Mucosa of rectum (tissue), 2 donors: ENCODE results near the gene MVD.

Source experiments
- H3K27ac ChIP-seq, 2 donors: one replicate each; pipeline ENCODE4 v1.7.0; 2013; ENCODE audit warnings: inconsistent platforms in 2 of 2, low read depth in 2 of 2, low read length in 2 of 2
- H3K27me3 ChIP-seq, 2 donors: one replicate each; pipeline ENCODE4 v1.7.0; 2013; ENCODE audit warnings: low read length in 2 of 2; ENCODE audit not compliant: control insufficient read depth in 2 of 2, insufficient read depth in 2 of 2
- H3K36me3 ChIP-seq, 2 donors: one replicate each; pipeline ENCODE4 v1.7.0; 2013; ENCODE audit warnings: low read length in 2 of 2; ENCODE audit not compliant: control insufficient read depth in 2 of 2, insufficient read depth in 2 of 2
- H3K4me1 ChIP-seq, 2 donors: one replicate each; pipeline ENCODE4 v1.7.0; 2013; ENCODE audit warnings: low read length in 2 of 2, mild to moderate bottlenecking in 1 of 2; ENCODE audit not compliant: control insufficient read depth in 2 of 2, insufficient read depth in 2 of 2
- H3K4me3 ChIP-seq, 2 donors: one replicate each; pipeline ENCODE4 v1.7.0; 2013; ENCODE audit warnings: low read length in 2 of 2
- H3K9ac ChIP-seq, 2 donors: one replicate each; pipeline ENCODE4 v1.7.0; 2013; ENCODE audit warnings: low read length in 2 of 2, low read depth in 1 of 2, mild to moderate bottlenecking in 1 of 2
- H3K9me3 ChIP-seq, 2 donors: one replicate each; pipeline ENCODE4 v1.7.0; 2013; ENCODE audit warnings: low read length in 2 of 2; ENCODE audit not compliant: control insufficient read depth in 2 of 2
- donor health status: healthy.
- donor health status: Normal muscosa, but diverticular disease.

Gene MVD

DNA sequence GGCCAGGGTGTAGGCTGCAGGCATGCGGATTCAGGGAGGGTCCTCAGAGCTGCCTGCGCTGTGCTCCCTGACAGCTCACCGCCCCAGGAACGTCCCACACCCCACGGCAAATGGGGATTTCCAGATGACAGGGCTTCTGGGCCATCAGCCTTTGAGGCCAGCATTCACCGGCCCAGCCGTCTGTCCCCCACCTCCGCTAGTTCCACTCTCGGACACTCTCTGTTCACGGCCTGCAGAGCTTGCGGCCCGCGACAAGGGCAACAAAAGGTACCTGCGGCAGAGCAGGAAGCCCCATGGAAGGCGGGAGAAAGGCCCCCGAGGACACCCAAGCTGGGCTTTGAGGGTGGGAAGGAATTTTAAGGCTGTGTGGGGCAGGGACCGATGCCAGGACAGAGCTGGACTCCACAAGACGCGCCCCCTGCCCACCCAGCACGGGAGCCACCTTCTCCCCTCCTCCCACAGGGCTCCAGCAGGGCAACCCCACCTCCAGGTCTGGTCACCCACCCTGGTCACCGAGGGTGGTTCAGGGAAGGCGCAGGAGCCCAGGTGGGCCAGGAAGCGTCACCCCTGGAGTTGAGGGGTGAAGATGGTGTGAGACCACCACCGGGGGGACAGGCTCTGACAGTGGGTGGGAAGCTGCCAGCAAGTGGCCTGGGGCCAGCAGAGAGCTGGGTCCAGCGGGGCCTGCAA lies 6.5 kb downstream of the MVD start:
- no peak overlapping the region for H3K27ac ChIP-seq
- no peaks in the 10 kb centered on the region for H3K9me3 ChIP-seq
- no peaks in the 10 kb centered on the region for H3K27me3 ChIP-seq
- no peak overlapping the region for H3K9ac ChIP-seq
- H3K36me3 ChIP-seq: peaks cover 17 to 18% of the 10 kb centered on the region in 2 donors
- no peak overlapping the region for H3K4me3 ChIP-seq
- H3K4me1 ChIP-seq: peaks cover 0 to 8% of the 10 kb centered on the region in 2 donors

DNA sequence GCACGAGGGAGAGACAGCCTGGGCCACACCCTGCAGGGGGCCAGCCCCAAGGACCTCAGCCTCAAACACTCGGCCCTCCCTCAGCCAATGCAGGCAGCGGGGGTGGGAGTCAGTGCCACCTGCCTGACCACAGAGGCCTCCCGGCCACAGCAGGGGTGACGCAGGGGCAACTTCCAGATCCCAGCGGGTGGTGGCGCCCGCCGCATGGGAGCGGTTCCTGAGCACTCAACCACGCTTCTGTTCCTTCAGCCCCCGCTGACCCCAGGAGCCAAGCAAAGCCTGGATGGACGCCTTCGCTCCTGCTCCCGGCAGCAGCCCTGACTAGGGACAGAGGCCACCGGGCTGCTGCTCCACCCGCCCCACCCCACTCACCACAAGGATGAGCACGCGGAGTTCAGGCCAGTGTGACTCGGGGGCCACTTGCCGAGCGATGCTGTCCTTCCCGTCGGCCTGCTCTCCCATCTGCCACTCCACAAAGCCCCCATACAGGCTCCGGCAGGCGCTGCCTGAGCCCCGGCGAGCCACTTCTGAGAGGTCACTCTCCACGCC lies 7.1 kb downstream of the MVD start:
- no peaks in the 10 kb centered on the region for H3K9me3 ChIP-seq
- no peak overlapping the region for H3K9ac ChIP-seq
- H3K27me3 ChIP-seq: no peaks in the 10 kb centered on the region
- peaks cover 17 to 18% of the 10 kb centered on the region in 2 donors for H3K36me3 ChIP-seq
- H3K4me1 ChIP-seq: peaks cover 4 to 11% of the 10 kb centered on the region in 2 donors
- H3K4me3 ChIP-seq: no peak overlapping the region
- no peak overlapping the region for H3K27ac ChIP-seq

DNA sequence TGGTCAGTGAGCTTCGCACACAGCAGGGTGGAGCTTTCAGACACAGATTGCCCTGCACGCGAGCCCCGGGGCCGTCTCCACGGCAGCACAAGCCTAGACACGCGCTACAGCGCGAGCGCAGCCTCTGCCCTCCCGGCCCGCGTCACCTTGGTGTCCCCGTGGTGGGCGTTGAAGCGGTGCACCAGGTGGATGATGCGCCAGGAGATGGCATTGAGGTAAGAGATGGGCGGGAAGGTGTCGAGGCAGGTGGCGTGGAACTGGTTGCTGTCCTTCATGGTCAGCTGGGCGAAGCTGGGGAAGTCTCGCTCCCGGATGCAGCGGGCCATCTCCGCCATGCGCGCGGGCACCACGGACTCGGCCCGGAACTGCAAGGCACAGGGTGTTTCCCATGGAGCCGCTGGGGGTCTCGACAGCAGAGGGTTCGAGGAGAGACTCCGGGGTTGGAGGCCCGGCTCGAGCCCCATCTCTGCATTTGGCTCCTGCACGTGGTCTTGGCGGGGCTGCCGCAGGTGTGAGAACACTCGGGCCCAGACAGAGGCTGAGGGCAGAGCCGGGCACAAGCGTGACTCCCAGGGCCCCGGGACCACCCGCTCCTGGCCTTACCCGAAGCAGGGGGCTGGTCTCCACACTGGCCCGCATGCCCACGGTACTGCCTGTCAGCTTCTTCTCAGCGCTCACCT lies 7.7 kb downstream of the MVD start:
- Histone ChIP-seq H3K9me3 (no peaks in the 10 kb centered on the region), H3K4me3 (no peak overlapping the region), H3K9ac (no peak overlapping the region), H3K27ac (no peak overlapping the region), H3K27me3 (no peaks in the 10 kb centered on the region), H3K36me3 (peaks cover 17 to 18% of the 10 kb centered on the region in 2 donors), H3K4me1 (peaks cover 4 to 11% of the 10 kb centered on the region in 2 donors)

DNA sequence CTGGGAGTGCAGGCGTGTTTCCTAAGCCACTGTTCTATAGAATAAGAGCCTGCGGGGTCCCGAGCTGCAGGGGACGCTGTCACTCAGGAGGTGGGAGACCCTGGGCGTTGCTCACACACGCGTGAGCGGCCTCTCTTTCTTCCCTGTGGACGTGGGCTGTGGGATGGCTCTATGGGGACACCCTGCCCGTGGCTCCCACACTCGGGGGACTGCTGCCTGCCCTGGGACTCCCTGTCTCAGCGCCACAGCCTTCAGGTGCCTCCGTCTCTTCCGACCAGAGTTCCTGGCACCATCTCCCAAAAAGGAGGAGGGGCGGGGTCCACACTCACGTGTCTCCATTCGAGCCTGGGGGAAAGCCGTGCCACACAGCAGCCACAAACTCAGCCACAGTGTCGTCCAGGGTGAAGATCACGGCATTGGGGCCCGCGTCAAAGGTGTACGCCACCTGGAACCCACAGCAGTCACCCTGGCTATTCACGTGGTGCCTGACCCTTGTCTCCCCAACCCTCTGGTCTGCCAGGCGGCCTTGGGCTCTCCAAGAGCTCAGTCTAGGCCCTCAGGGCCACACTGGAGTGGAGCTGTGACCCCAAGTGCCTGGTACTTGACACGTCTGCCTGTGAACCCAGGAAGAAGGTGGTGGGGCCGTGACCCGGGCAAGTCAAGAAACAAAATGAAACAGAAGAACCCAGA lies 8.4 kb downstream of the MVD start:
- H3K27me3 ChIP-seq: no peaks in the 10 kb centered on the region
- no peak overlapping the region for H3K4me3 ChIP-seq
- no peak overlapping the region for H3K9ac ChIP-seq
- no peak overlapping the region for H3K27ac ChIP-seq
- H3K36me3 ChIP-seq: peaks cover 17 to 18% of the 10 kb centered on the region in 2 donors
- peaks cover 7 to 16% of the 10 kb centered on the region in 2 donors for H3K4me1 ChIP-seq
- no peaks in the 10 kb centered on the region for H3K9me3 ChIP-seq

DNA sequence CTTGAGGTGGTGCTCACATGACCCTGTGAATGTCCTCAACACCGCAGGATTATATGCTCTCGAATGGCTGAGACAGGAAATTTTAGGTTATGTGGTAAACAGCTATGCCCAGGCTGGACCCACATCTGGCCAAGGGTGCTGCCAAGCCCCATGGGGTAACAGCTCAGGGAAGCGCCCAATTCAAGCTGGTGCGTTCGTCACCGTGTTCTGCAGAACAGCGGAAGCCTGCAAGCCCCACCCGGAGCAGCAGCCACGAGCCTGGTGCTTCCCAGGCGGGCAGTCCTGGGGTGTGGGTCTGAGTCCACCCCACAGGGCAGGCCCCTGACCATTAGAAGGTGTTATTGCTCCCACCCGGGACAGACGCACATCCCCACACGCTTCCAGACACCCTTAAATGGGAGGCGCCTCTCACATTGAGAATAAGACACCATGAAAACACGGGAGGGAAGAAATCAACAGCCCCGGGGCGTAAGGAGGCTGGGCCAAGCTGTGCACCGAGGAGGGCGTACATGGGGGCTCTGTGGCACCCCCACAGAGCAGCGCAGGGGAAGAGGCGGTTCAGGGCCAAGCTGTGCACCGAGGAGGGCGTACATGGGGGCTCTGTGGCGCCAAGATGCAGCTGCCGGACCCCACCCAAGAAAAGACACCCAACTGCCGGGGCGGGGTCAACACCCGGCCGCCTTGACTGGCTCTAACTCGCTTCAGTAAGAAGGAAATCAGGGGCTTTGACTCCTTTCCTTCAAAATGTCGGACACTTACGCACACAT lies 9.1 kb downstream of the MVD start:
- no peak overlapping the region for H3K27ac ChIP-seq
- H3K9me3 ChIP-seq: no peaks in the 10 kb centered on the region
- no peak overlapping the region for H3K9ac ChIP-seq
- no peak overlapping the region for H3K4me3 ChIP-seq
- peaks cover 17 to 18% of the 10 kb centered on the region in 2 donors for H3K36me3 ChIP-seq
- H3K4me1 ChIP-seq: peaks cover 12 to 19% of the 10 kb centered on the region in 2 donors
- H3K27me3 ChIP-seq: no peaks in the 10 kb centered on the region

DNA sequence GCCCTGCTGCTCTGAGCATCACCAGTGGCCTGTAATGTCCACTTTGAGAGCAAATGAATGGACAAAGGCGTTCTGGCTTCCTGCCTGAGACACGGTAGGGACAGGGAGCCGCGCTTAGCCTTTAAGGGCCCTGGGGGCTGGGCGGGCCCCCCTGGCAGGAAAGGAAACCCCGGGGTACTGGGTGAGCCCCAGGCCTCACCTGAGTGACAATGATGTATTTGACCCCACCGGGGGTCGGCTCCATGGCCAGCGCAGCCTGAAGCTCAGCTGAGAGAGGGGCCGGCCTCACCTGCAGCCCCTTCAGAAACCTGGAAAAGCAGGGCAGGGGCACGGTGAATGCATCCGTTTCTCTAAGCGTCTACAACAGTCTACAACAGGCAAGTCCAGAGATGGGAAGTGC lies 9.8 kb downstream of the MVD start:
- H3K27ac ChIP-seq: no peak overlapping the region
- H3K9me3 ChIP-seq: no peaks in the 10 kb centered on the region
- no peaks in the 10 kb centered on the region for H3K27me3 ChIP-seq
- H3K9ac ChIP-seq: no peak overlapping the region
- H3K4me3 ChIP-seq: no peak overlapping the region
- peaks cover 14 to 18% of the 10 kb centered on the region in 2 donors for H3K36me3 ChIP-seq
- H3K4me1 ChIP-seq: peaks cover 12 to 19% of the 10 kb centered on the region in 2 donors

DNA sequence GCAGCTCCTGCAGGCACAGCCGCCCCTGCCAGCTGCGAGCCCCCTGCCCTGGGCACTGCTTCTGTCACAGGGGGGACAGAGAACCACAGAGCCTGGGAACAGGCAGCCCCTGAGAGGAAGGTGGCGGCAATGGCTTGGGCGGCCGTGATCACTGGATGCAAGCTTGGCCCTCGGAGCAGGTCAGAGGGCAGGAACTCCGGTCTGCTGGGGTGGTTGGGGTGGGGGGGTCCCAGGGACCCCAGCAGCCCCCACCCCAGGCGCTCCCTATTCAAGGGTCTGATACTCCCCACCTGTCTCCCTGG lies 10.2 kb downstream of the MVD start:
- H3K4me1 ChIP-seq: peaks cover 12 to 19% of the 10 kb centered on the region in 2 donors
- peaks cover 11 to 18% of the 10 kb centered on the region in 2 donors for H3K36me3 ChIP-seq
- H3K9ac ChIP-seq: no peak overlapping the region
- H3K4me3 ChIP-seq: no peak overlapping the region
- no peaks in the 10 kb centered on the region for H3K27me3 ChIP-seq
- H3K27ac ChIP-seq: no peak overlapping the region
- no peaks in the 10 kb centered on the region for H3K9me3 ChIP-seq

DNA sequence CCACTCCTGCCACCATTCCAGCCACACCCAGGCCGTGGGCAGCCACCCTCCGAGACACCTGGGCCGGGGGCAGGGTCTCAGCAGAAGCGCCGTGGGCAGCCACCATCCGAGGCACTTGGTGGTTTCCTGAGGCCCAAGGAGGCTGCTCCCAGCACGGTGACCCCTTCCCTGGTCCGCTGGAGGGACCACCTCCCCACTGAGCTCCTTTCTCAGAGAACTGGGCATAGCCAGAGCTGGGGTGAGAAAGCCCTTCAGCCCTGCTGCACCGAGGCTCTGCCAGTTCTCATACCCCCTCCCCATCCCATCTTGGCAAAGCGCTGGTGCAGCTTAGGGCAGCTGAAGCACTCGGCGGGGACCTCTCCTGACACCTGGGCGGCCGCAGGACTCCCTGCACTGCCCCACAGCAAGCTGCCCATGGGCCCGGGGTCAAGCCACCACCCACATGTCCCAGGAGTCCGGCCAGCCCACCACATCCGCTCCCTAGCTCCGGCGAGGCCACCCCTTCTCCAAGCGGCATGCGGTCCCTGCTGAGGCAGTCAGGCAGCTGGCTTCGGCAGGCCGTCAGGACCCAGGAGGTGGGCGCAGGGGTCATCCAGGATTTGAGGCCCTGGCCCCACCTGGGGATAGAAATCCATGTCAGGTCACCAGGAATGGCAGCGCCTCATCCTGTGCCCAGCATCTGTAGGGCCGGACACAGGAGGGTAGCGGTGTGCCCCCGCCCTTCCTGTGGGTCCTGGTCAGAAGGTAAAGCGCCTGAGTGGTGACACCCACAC lies 10.7 kb downstream of the MVD start:
- H3K27ac ChIP-seq: peak overlapping the region; percentile 63 to 83

DNA sequence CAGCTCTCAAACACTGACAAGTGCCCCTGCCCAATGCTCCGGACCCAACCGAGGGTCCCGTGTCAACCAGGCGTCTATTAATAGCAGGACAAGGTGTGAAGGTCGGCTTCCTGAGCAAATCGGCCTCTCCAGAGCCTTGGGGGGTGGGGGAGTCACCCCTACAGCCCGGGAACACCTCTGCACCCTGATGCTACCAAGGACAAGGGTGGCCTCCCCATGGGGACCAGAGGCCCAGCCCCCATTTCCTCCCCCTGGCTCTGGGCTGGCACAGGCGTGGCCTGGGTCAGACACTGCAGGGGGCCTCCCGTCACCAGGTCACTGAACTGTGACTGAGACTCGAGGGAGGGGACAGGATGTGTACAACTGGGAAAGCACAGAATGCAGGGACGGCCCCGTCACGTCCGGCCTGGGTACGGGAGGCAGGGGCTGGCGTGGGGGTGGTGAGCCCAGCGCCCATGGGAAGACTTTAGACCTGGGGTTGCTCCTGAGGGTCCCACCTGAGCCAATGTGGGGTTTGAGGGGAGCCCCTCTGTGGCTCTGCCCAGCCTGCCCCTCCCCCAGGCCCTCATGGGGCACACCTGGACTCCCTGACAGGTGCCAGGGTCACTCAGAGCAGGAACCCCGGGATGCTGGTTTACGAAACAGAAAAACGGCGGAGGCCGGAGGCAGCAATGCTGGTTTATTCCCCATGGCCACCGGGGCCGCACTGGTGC lies 11.5 kb downstream of the MVD start:
- Histone ChIP-seq H3K9ac (peak overlapping the region; percentile 65 to 72), H3K9me3 (no peaks in the 10 kb centered on the region), H3K27me3 (no peaks in the 10 kb centered on the region), H3K27ac (peak overlapping the region; percentile 74 to 83), H3K4me1 (peaks cover 12 to 19% of the 10 kb centered on the region in 2 donors), H3K4me3 (peak overlapping the region; percentile 67 to 78), H3K36me3 (peaks cover 7 to 18% of the 10 kb centered on the region in 2 donors)

More for the DNA sequence above, 10.7 kb downstream of the MVD start:
- H3K9ac ChIP-seq: peak overlapping the region in 1 of 2 donors; percentile 72
- H3K4me1 ChIP-seq: peaks cover 12 to 19% of the 10 kb centered on the region in 2 donors
- no peak overlapping the region for H3K4me3 ChIP-seq
- no peaks in the 10 kb centered on the region for H3K27me3 ChIP-seq
- peaks cover 9 to 18% of the 10 kb centered on the region in 2 donors for H3K36me3 ChIP-seq
- no peaks in the 10 kb centered on the region for H3K9me3 ChIP-seq
